ENCODE results near the gene DNMBP.

DNMBP gene

GRCh38 chr10:99945263-99945662 is 64.5 kb downstream of the DNMBP start:
- DNase-seq = peak; percentile 40

- DNase-seq = no peak
Observed at GRCh38 chr10:99944860-99945259, 64.9 kb downstream of the DNMBP start.

- DNase-seq = no peak
Observed at GRCh38 chr10:99943908-99944307, 65.8 kb downstream of the DNMBP start.

GRCh38 chr10:99941942-99942820 is 67.6 kb downstream of the DNMBP start:
- DNase-seq = no peak

- peak; percentile 36 for DNase-seq
Observed at GRCh38 chr10:99938563-99938962, 71.2 kb downstream of the DNMBP start.

GRCh38 chr10:99937630-99938029 is 72.1 kb downstream of the DNMBP start:
- no peak for DNase-seq

GRCh38 chr10:99932203-99932957 is 77.4 kb downstream of the DNMBP start:
- DNase-seq = peak; percentile 14

GRCh38 chr10:99930731-99931550 is 78.8 kb downstream of the DNMBP start:
- DNase-seq = peak; percentile 98

- DNase-seq = no peak
Observed at GRCh38 chr10:99929360-99929759, 80.4 kb downstream of the DNMBP start.

- peak; percentile 20 for DNase-seq
Observed at GRCh38 chr10:99927721-99928280, 81.9 kb downstream of the DNMBP start.

- peak; percentile 30 for DNase-seq
Observed at GRCh38 chr10:99926925-99927720, 82.6 kb downstream of the DNMBP start.

GRCh38 chr10:99924451-99925255 is 85.1 kb downstream of the DNMBP start:
- DNase-seq = no peak

GRCh38 chr10:99921948-99922347 is 87.8 kb downstream of the DNMBP start:
- no peak for DNase-seq

GRCh38 chr10:99920901-99921300 is 88.8 kb downstream of the DNMBP start:
- DNase-seq = no peak

GRCh38 chr10:99920486-99920885 is 89.3 kb downstream of the DNMBP start:
- no peak for DNase-seq

- no peak for DNase-seq
Observed at GRCh38 chr10:99917963-99918825, 91.6 kb downstream of the DNMBP start.

GRCh38 chr10:99916776-99917175 is 93.0 kb downstream of the DNMBP start:
- no peak for DNase-seq

- DNase-seq = no peak
Observed at GRCh38 chr10:99915414-99915813, 94.3 kb downstream of the DNMBP start.

GRCh38 chr10:99914236-99914635 is 95.5 kb downstream of the DNMBP start:
- no peak for DNase-seq

- DNase-seq = no peak
Observed at GRCh38 chr10:99913831-99914235, 95.9 kb downstream of the DNMBP start.
